ENCODE measurements around the gene FAM47E. TPM values are rescaled to one million over a fixed set of nuclear protein-coding genes. Genes with fewer than 3 reads are reported as not detected.

FAM47E gene
- total and polyA plus RNA-seq, 4 donors: 0.85 to 2.5 (median 1.7) TPM

- peak; percentile 75 for TF ChIP-seq SP1 (IDR thresholded peaks at IDR 0.05)
- TF ChIP-seq, protein P1, sequence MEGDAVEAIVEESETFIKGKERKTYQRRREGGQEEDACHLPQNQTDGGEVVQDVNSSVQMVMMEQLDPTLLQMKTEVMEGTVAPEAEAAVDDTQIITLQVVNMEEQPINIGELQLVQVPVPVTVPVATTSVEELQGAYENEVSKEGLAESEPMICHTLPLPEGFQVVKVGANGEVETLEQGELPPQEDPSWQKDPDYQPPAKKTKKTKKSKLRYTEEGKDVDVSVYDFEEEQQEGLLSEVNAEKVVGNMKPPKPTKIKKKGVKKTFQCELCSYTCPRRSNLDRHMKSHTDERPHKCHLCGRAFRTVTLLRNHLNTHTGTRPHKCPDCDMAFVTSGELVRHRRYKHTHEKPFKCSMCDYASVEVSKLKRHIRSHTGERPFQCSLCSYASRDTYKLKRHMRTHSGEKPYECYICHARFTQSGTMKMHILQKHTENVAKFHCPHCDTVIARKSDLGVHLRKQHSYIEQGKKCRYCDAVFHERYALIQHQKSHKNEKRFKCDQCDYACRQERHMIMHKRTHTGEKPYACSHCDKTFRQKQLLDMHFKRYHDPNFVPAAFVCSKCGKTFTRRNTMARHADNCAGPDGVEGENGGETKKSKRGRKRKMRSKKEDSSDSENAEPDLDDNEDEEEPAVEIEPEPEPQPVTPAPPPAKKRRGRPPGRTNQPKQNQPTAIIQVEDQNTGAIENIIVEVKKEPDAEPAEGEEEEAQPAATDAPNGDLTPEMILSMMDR (IDR thresholded peaks at IDR 0.05; ENCODE audit: low read depth, low read length, missing input control): no peak
- peak; percentile 88 to 93 for TF ChIP-seq RXRA (IDR thresholded peaks at IDR 0.05)
- TF ChIP-seq, protein P2, sequence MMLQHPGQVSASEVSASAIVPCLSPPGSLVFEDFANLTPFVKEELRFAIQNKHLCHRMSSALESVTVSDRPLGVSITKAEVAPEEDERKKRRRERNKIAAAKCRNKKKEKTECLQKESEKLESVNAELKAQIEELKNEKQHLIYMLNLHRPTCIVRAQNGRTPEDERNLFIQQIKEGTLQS (IDR thresholded peaks at IDR 0.05): peak; percentile 52
- peak; percentile 34 to 86 for TF ChIP-seq JUND (IDR thresholded peaks at IDR 0.05)
- TF ChIP-seq TAF1 (conservative IDR thresholded peaks at IDR 0.05): peak; percentile 35
- peak; percentile 92 for TF ChIP-seq ZBTB33 (IDR thresholded peaks at IDR 0.05)
- TF ChIP-seq HNF4G (IDR thresholded peaks at IDR 0.05): peak; percentile 43
- TF ChIP-seq, protein P3, sequence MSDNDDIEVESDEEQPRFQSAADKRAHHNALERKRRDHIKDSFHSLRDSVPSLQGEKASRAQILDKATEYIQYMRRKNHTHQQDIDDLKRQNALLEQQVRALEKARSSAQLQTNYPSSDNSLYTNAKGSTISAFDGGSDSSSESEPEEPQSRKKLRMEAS (IDR thresholded peaks at IDR 0.05): peak; percentile 95
- TF ChIP-seq NR2F2 (IDR thresholded peaks at IDR 0.05): peak; percentile 92
- TF ChIP-seq HNF4A (conservative IDR thresholded peaks at IDR 0.05): peak; percentile 88 to 90
- TF ChIP-seq YY1 (IDR thresholded peaks at IDR 0.05): peak; percentile 91
- TF ChIP-seq, protein P4, sequence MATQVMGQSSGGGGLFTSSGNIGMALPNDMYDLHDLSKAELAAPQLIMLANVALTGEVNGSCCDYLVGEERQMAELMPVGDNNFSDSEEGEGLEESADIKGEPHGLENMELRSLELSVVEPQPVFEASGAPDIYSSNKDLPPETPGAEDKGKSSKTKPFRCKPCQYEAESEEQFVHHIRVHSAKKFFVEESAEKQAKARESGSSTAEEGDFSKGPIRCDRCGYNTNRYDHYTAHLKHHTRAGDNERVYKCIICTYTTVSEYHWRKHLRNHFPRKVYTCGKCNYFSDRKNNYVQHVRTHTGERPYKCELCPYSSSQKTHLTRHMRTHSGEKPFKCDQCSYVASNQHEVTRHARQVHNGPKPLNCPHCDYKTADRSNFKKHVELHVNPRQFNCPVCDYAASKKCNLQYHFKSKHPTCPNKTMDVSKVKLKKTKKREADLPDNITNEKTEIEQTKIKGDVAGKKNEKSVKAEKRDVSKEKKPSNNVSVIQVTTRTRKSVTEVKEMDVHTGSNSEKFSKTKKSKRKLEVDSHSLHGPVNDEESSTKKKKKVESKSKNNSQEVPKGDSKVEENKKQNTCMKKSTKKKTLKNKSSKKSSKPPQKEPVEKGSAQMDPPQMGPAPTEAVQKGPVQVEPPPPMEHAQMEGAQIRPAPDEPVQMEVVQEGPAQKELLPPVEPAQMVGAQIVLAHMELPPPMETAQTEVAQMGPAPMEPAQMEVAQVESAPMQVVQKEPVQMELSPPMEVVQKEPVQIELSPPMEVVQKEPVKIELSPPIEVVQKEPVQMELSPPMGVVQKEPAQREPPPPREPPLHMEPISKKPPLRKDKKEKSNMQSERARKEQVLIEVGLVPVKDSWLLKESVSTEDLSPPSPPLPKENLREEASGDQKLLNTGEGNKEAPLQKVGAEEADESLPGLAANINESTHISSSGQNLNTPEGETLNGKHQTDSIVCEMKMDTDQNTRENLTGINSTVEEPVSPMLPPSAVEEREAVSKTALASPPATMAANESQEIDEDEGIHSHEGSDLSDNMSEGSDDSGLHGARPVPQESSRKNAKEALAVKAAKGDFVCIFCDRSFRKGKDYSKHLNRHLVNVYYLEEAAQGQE (IDR thresholded peaks at IDR 0.05): peak; percentile 90
- TF ChIP-seq FOXA1 (IDR thresholded peaks at IDR 0.05): peak; percentile 99
- peak; percentile 99 for TF ChIP-seq FOXA2 (IDR thresholded peaks at IDR 0.05)
- TF ChIP-seq GABPA (IDR thresholded peaks at IDR 0.05 in 1 of 2, conservative IDR thresholded peaks at IDR 0.05 in 1 of 2): peak in 1 of 2 donors; percentile 68
- TF ChIP-seq RAD21 (IDR thresholded peaks at IDR 0.05): peak; percentile 61 to 69
- peak; percentile 26 to 89 for TF ChIP-seq EGR1 (IDR thresholded peaks at IDR 0.05; ENCODE audit: low read depth in 2 of 2)
- Histone ChIP-seq H3K9ac (ENCODE audit: low read depth in 1 of 2, low read length in 2 of 2) (no peak overlapping the region), H3K27ac (ENCODE audit: low read depth in 1 of 2, low read length in 2 of 2) (peak overlapping the region; percentile 77 to 82), H3K9me3 (ENCODE audit: control insufficient read depth in 4 of 4, low read length in 3 of 4) (no peaks in the 10 kb centered on the region), H3K36me3 (ENCODE audit: control insufficient read depth in 4 of 4, insufficient read depth in 3 of 4, low read depth in 1 of 4, low read length in 3 of 4) (no peaks in the 10 kb centered on the region), H3K27me3 (ENCODE audit: control insufficient read depth in 4 of 4, insufficient read depth in 4 of 4, low read length in 3 of 4) (no peaks in the 10 kb centered on the region), H3K4me3 (ENCODE audit: low read depth in 1 of 3, low read length in 3 of 3) (no peak overlapping the region), H3K4me1 (ENCODE audit: control insufficient read depth in 4 of 4, insufficient read depth in 4 of 4, low read length in 3 of 4) (peaks cover 8 to 56% (median 48%) of the 10 kb centered on the region in 4 donors)
- 24% methylated on average over 7 of the region's 7 CpGs for WGBS
- DNase-seq (ENCODE audit: low spot score): no peak
Observed at GRCh38 chr4:76219299-76220055, 32.0 kb upstream of the FAM47E start.

Measured in liver (tissue), 9 donors.